ENCODE results near the gene SLC26A11.

The SLC26A11 gene

GRCh38 chr17:80214012-80214877 is 6.0 kb upstream of the SLC26A11 start:
- no peak overlapping the region for H2BK120ac ChIP-seq (ENCODE audit: low read depth, low read length)
- H2AFZ ChIP-seq (ENCODE audit: low read depth, low read length) = no peak overlapping the region
- H2BK12ac ChIP-seq (ENCODE audit: low read length in 2 of 2) = no peak overlapping the region
- peaks cover 84 to 90% of the 10 kb centered on the region in 2 experiments for H3K36me3 ChIP-seq (ENCODE audit: control insufficient read depth in 1 of 2, insufficient read depth in 2 of 2, low read depth in 1 of 2, low read length in 2 of 2)
- H2AK5ac ChIP-seq (ENCODE audit: low read length, severe bottlenecking) = no peak overlapping the region
- H3K4me1 ChIP-seq (ENCODE audit: control insufficient read depth, insufficient read depth, low read depth, low read length) = peaks cover 12% of the 10 kb centered on the region
- H4K8ac ChIP-seq (ENCODE audit: low read length) = no peak overlapping the region
- H3K23ac ChIP-seq (ENCODE audit: low read length in 2 of 2) = no peak overlapping the region
- peaks cover 22% of the 10 kb centered on the region for H3K79me1 ChIP-seq (replicated peaks; ENCODE audit: low read length, poor library complexity, severe bottlenecking)
- H3K4me2 ChIP-seq (ENCODE audit: low read length, poor library complexity, severe bottlenecking) = no peak overlapping the region
- H3K27ac ChIP-seq (ENCODE audit: low read length, poor library complexity, severe bottlenecking) = no peak overlapping the region
- no peak overlapping the region for H4K91ac ChIP-seq (ENCODE audit: low read length)
- no peak for DNase-seq
- H3K4me3 ChIP-seq (ENCODE audit: insufficient read depth in 1 of 2, low read depth in 1 of 2, low read length in 2 of 2) = no peak overlapping the region
- no peak overlapping the region for H3K9ac ChIP-seq (ENCODE audit: low read length)
- no peak overlapping the region for H3K4ac ChIP-seq (ENCODE audit: low read depth in 1 of 2, low read length in 2 of 2)
- WGBS = 96% methylated on average over 48 of the region's 48 CpGs
- no peaks in the 10 kb centered on the region for H3K9me3 ChIP-seq (ENCODE audit: control insufficient read depth, low read length)
- H3K14ac ChIP-seq (ENCODE audit: low read length in 2 of 2) = no peak overlapping the region
- no peak overlapping the region for H2BK5ac ChIP-seq (ENCODE audit: low read depth, low read length, poor library complexity, severe bottlenecking)
- H2BK15ac ChIP-seq (ENCODE audit: low read depth, poor library complexity, severe bottlenecking) = peak overlapping the region; percentile 9
- H3K27me3 ChIP-seq (ENCODE audit: control insufficient read depth in 1 of 2, insufficient read depth in 1 of 2, low read length in 2 of 2) = no peaks in the 10 kb centered on the region
- no peak overlapping the region for H3K18ac ChIP-seq (ENCODE audit: low read depth in 1 of 2, low read length in 2 of 2)

- no peak overlapping the region for H3K4ac ChIP-seq (ENCODE audit: low read depth in 1 of 2, low read length in 2 of 2)
- H4K91ac ChIP-seq (ENCODE audit: low read length) = no peak overlapping the region
Observed at GRCh38 chr17:80214878-80215210, 5.4 kb upstream of the SLC26A11 start.

DNA sequence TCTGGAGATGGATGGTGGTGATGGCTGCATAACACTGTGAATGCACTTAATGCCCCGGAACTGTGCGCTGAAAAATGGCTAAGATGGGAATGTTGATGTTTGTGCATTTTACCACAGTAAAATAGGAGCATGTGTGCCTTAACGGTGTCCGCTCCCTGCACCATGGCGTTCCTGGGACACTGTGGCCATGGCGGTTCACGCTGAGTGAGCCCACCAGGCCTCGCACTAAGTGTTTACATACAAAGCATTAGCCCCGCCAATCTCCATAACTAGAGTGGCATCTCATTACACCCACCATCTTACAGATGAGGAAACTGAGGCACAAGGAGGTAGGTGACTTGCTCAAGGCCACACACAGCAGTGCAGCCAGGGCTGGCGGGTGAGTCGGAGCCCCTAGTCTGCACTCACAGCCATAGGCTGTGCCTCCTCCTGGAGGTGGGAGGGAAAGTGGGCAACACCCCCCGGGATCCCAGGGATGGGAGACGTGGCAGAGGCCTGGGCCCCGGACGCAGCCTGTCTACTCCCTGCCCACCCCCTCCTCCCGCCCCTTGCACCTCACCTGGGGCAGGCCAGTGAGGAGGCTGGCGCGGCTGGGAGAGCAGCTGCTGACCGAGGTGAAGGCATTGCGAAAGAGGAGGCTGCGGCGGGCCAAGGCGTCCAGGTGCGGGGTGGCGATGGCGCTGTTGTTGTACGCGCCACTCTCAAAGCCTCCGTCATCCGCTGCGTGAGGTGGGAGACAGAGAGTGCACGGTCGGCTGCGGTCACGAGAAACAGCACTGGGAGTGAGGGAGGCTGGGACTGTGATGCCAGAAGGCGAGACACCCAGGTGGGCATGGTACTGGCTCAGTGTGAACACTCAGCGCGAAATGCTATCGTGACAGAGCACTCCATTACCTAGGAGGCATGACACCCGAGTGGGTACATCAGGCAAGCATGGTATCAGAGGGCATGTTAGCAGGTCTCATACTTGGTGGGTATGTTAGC is 3.5 kb upstream of the SLC26A11 start:
- Histone ChIP-seq H3K4ac (ENCODE audit: low read depth in 1 of 2, low read length in 2 of 2) (no peak overlapping the region), H4K91ac (ENCODE audit: low read length) (no peak overlapping the region), H3K36me3 (ENCODE audit: control insufficient read depth in 1 of 2, insufficient read depth in 2 of 2, low read depth in 1 of 2, low read length in 2 of 2) (peaks cover 59 to 70% of the 10 kb centered on the region in 2 experiments), H3K9ac (ENCODE audit: low read length) (no peak overlapping the region), H3K27ac (ENCODE audit: low read length, poor library complexity, severe bottlenecking) (no peak overlapping the region), H3K79me1 (replicated peaks; ENCODE audit: low read length, poor library complexity, severe bottlenecking) (peaks cover 30% of the 10 kb centered on the region), H2AK5ac (ENCODE audit: low read length, severe bottlenecking) (no peak overlapping the region), H3K18ac (ENCODE audit: low read depth in 1 of 2, low read length in 2 of 2) (no peak overlapping the region), H3K14ac (ENCODE audit: low read length in 2 of 2) (no peak overlapping the region), H3K4me2 (ENCODE audit: low read length, poor library complexity, severe bottlenecking) (no peak overlapping the region), H2AFZ (ENCODE audit: low read depth, low read length) (no peak overlapping the region), H3K23ac (ENCODE audit: low read length in 2 of 2) (no peak overlapping the region), H3K27me3 (ENCODE audit: control insufficient read depth in 1 of 2, insufficient read depth in 1 of 2, low read length in 2 of 2) (no peaks in the 10 kb centered on the region), H2BK15ac (ENCODE audit: low read depth, poor library complexity, severe bottlenecking) (no peak overlapping the region), H2BK12ac (ENCODE audit: low read length in 2 of 2) (no peak overlapping the region), H3K4me1 (ENCODE audit: control insufficient read depth, insufficient read depth, low read depth, low read length) (peaks cover 18% of the 10 kb centered on the region), H3K9me3 (ENCODE audit: control insufficient read depth, low read length) (no peaks in the 10 kb centered on the region), H2BK120ac (ENCODE audit: low read depth, low read length) (no peak overlapping the region), H2BK5ac (ENCODE audit: low read depth, low read length, poor library complexity, severe bottlenecking) (no peak overlapping the region), H3K4me3 (ENCODE audit: insufficient read depth in 1 of 2, low read depth in 1 of 2, low read length in 2 of 2) (no peak overlapping the region), H4K8ac (ENCODE audit: low read length) (no peak overlapping the region)
- no peak for DNase-seq
- WGBS = 96% methylated on average over 36 of the region's 40 CpGs

More at GRCh38 chr17:80214878-80215210, 5.4 kb upstream of the SLC26A11 start:
- no peak overlapping the region for H3K23ac ChIP-seq (ENCODE audit: low read length in 2 of 2)
- H3K18ac ChIP-seq (ENCODE audit: low read depth in 1 of 2, low read length in 2 of 2) = no peak overlapping the region
- no peak overlapping the region for H2BK5ac ChIP-seq (ENCODE audit: low read depth, low read length, poor library complexity, severe bottlenecking)
- WGBS = 94% methylated on average over 17 of the region's 17 CpGs
- no peak overlapping the region for H3K4me3 ChIP-seq (ENCODE audit: insufficient read depth in 1 of 2, low read depth in 1 of 2, low read length in 2 of 2)
- no peaks in the 10 kb centered on the region for H3K9me3 ChIP-seq (ENCODE audit: control insufficient read depth, low read length)
- H2BK12ac ChIP-seq (ENCODE audit: low read length in 2 of 2) = no peak overlapping the region
- no peak for DNase-seq
- no peak overlapping the region for H4K8ac ChIP-seq (ENCODE audit: low read length)
- peaks cover 78 to 84% of the 10 kb centered on the region in 2 experiments for H3K36me3 ChIP-seq (ENCODE audit: control insufficient read depth in 1 of 2, insufficient read depth in 2 of 2, low read depth in 1 of 2, low read length in 2 of 2)
- peaks cover 22% of the 10 kb centered on the region for H3K79me1 ChIP-seq (replicated peaks; ENCODE audit: low read length, poor library complexity, severe bottlenecking)
- no peak overlapping the region for H2AFZ ChIP-seq (ENCODE audit: low read depth, low read length)
- H2AK5ac ChIP-seq (ENCODE audit: low read length, severe bottlenecking) = no peak overlapping the region
- H3K4me1 ChIP-seq (ENCODE audit: control insufficient read depth, insufficient read depth, low read depth, low read length) = peaks cover 13% of the 10 kb centered on the region
- H3K27ac ChIP-seq (ENCODE audit: low read length, poor library complexity, severe bottlenecking) = no peak overlapping the region
- no peak overlapping the region for H2BK120ac ChIP-seq (ENCODE audit: low read depth, low read length)
- no peak overlapping the region for H2BK15ac ChIP-seq (ENCODE audit: low read depth, poor library complexity, severe bottlenecking)
- no peak overlapping the region for H3K14ac ChIP-seq (ENCODE audit: low read length in 2 of 2)
- H3K9ac ChIP-seq (ENCODE audit: low read length) = no peak overlapping the region
- H3K27me3 ChIP-seq (ENCODE audit: control insufficient read depth in 1 of 2, insufficient read depth in 1 of 2, low read length in 2 of 2) = no peaks in the 10 kb centered on the region
- H3K4me2 ChIP-seq (ENCODE audit: low read length, poor library complexity, severe bottlenecking) = no peak overlapping the region
